GM21381 (cell line): Measurements from ENCODE around the gene NUBP2.

Experiments used
- ATAC-seq: cut with Tn5 transposase; IDR thresholded peaks from one replicate; pipeline ENCODE4 v1.9.1; 2021; ENCODE audit warnings: mild to moderate bottlenecking, moderate library complexity; ENCODE audit not compliant: unreplicated experiment

NUBP2 gene

DNA sequence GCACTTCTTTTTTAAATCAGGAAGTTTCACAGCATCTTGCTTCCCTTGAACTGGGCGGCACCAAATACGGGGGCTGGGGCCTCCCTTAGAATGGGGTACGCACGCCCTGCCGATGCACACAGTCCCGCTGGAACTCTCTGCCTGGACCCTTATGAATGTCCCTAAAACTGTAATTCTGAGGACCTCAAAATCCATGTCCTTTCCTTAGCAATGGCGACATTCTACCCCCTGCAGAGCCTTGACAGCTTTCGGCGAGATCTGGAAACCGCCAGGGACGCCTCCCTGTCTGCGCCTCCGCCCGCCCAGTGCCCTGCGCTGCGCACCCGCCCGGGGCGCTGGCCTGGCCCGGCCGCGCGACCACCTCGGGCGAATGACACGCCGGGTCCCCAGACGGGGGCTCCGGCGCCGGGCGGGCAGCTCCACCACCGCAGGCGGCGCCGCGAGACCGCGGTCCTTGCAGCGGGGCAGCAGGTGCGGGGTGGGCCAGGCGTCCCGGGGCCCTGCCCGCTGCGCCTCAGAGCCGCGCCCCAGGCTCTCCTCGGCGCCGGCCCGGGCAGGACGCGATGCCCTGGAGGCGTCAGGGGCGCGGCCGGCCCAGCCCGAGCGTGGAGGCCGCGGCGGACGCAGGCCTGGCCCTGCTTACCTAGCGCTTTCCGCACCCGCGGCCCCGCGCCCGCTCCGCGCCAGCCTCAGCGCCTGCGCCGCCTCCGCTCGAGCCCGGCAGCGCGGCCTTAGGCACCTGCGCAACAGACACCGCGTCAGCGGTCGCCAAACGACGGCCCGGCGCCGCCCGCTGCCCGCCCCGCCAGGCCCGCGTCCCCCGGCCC, 43.3 kb downstream of the NUBP2 start:
- peak; percentile 53 for ATAC-seq

DNA sequence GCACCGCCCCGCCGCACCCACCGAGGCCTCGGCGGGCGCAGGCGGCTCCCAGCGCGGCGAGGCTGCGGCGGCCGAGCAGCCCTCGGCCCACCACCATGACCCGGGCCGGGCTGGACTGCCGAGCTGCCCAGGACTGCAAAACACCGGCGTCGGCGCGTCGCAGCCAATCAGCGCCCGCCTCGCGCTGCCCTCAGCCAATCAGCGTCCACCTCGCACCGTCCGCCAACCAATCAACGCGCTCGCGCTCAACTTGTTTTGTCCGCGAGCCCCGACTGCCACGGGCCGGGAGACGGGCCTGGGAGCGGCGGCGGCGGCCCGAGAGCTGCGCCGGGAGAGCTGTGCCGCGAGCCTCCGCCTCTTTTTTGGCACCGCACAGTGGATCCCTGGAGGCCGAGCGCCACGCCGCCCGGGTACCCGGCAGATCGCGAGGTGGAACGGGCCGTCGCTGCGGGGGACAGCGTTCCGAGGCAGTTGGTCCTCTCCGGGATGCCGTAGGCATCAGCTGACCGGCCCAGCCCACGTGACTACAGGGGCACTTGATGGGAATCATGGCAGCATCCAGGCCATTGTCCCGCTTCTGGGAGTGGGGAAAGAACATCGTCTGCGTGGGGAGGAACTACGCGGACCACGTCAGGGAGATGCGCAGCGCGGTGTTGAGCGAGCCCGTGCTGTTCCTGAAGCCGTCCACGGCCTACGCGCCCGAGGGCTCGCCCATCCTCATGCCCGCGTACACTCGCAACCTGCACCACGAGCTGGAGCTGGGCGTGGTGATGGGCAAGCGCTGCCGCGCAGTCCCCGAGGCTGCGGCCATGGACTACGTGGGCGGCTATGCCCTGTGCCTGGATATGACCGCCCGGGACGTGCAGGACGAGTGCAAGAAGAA, 44.2 kb downstream of the NUBP2 start, which contains the start of the genes FAHD1 and HAGH:
Gene FAHD1 (plus strand): TSS at position 516 of the 883 bp plus-strand sequence. CDS start 33 bp downstream, at position 549.
Gene HAGH (minus strand): TSS at position 135 of the 883 bp plus-strand sequence. CDS start 38 bp downstream, at position 97.
- ATAC-seq, result peak; percentile 79

DNA sequence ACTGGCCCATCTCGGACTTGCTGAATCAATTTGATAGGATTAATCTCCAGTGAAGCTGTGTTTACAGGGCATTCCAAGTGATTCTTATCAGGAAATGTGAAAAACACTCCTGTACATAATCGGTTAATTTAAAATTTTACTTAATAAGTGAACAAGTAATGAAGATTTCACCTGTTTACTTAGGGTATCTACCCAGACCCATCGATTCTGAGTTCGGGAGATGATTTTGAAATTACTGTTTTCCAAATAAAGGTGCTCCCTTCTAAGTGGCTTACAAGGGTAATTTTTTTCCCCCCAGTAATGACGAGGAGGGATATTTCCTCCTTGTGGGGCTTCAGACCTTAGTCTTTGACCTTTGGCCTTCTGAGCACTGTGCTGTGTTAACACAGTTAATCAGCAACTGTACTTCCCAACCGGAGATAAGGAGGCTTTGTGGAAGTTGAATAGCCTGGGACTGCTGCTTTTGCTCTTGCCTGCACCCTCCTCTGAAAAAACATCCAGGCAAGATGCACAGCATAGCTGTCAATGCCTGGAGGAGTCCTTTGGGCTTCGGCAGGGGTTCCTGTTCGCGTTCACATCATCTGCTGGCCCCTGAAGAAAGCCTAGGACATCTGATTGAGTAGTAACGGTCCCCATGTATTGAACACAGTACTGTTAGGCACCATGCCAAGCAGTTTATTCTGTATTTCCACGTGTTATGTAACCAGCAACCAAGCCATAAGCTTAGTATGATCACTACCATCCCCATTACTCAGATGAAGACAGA, 46.1 kb downstream of the NUBP2 start:
- ATAC-seq, result no peak

DNA sequence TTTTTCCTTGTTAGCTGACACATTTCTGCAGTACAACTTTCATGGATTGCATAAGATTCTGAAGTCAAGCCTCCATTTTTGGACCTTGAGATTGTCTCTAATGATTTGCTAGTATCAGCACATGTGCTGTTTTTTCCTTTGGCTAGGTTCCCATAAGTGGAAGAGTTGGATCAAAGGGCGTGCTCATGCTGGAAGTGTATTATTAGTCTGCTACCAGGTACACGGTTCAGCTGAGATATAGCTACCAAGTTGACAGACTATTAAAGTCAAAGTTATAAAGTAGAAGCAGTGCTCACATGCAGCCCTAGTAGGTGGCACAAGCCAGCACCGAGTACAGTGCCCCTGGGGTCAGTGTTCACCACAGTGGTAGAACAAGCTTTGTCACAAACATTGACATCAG, 47.5 kb downstream of the NUBP2 start:
- no peak for ATAC-seq

DNA sequence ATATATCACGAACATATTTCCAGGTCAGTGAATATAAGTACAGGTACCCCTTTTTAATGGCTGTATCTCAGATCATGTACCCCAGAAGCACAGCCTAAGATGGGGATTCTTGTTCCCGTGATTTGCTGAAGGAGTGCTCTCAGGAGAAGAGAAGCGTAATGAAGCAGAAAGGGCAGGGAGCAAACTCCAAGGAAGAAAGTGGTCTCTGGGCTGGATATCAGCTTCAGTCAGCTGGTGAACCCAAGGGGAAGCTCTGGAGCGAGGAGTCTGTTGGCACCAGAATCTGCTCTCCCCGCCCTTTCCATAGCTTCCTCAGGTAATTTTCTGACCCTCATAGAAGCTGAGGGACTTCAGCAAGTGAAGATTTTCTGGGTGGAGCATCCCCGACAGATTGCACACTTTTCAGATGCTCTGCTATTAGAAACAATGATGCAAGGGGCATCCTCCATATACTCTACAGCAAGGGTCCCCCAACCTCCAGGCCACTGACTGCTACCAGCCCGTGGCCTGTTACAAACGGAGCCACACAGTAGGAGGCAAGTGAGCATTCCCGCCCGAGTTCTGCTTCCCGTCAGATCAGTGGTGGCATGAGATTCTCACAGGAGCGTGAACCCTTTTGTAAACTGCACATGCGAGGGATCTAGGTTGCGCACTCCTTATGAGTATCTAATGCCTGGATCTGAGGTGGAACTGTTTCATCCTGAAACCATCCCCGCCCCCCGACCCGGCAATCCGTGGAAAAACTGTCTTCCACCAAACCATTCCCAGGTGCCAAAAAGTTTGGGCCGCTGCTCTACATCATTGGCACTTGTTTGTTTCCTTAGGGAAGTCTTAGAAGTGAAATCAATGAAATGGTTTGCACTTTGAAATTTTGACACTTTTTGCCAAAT, 48.7 kb downstream of the NUBP2 start:
- no peak for ATAC-seq

DNA sequence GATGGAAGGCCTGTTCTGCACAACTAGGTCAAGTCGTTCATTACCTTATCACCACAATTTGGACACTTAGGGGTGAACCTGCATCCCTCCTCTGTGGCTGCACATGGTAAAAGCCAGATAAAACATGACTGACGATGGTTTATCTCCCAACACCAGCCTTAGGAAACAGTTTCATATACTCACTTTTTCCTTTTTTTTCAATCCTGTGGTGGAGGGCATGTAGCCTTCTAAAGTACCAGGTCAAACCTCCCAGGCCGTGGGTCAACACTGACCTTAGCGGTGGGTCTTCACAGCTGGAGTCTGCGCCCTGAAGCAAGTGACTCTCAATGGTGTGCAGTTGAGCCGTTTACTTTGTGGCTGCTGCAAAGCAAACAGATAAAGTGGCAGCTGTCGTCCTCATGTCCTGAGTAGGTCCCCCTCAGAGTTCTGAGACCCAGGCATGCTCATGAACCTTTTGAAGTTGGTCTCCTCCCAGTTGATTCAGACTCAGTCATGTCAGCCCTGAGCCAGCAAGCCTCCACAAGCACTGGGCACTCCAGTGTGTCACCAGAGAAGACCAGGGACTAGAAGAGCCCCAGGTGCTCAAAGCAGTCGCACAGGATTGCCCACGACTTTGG, 50.2 kb downstream of the NUBP2 start:
- no peak for ATAC-seq

DNA sequence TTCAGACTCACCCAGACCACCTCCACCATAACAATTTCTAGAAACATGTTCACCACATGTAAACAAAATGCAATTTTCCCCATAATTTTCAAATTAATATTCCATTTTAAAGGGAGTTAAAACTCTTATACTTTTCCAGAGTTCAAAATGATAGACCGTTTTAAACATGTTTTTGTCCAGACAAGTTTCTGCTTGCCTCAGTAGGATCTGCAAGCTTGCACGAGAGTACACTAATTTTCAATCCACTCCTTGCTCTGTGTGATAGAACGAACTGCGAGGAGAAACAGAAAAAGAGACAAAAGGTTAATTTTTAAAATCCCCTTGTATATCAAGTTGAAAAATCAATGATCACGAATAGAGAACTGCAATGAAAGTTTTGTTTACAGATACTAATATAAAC, 51.3 kb downstream of the NUBP2 start:
- no peak for ATAC-seq
